Activated CD8-positive, alpha-beta T cell treated with anti-CD3 and anti-CD28 coated beads for 36 hours (primary cell): ENCODE data around the gene RASL11A. TPM values are rescaled to one million over a fixed set of nuclear protein-coding genes. Genes with fewer than 3 reads are reported as not detected.
A peak's percentile ranks its signal among the peaks of the same experiment; 100 is the strongest.

Experiments used
- ATAC-seq: fragments of 200-7000 bp; cut with Tn5 transposase; one replicate; pipeline ENCODE4 v1.10.0; 2021; ENCODE audit warnings: mild to moderate bottlenecking, moderate library complexity
- CTCF ChIA-PET: fragments of 350-600 bp; sonication (Branson Sonifier 250); formaldehyde crosslinking; loops from one replicate; lab custom pipeline; 2021; ENCODE audit warnings: antibody characterized with exemption; lab: Charles Lee
- POLR2A ChIA-PET: fragments of 350-600 bp; sonication (Branson Sonifier 250); formaldehyde crosslinking; loops from one replicate; lab custom pipeline; 2021; ENCODE audit warnings: antibody characterized with exemption; lab: Charles Lee
- DNase-seq: peaks from one replicate; pipeline ENCODE4 v3.0.0-alpha.2; 2020
- H3K27ac Mint-ChIP-seq: one replicate; pipeline ENCODE4 v1.8.0; 2021; ENCODE audit warnings: mild to moderate bottlenecking, mixed read lengths
- H3K27me3 Mint-ChIP-seq: one replicate; pipeline ENCODE4 v1.8.0; 2021; ENCODE audit warnings: mixed read lengths
- H3K36me3 Mint-ChIP-seq: one replicate; pipeline ENCODE4 v1.8.0; 2021; ENCODE audit warnings: low read depth, mixed read lengths
- H3K4me1 Mint-ChIP-seq: one replicate; pipeline ENCODE4 v1.8.0; 2021; ENCODE audit warnings: low read depth, mixed read lengths
- H3K4me3 Mint-ChIP-seq: one replicate; pipeline ENCODE4 v1.8.0; 2021; ENCODE audit warnings: mild to moderate bottlenecking, moderate library complexity, mixed read lengths
- H3K9me3 Mint-ChIP-seq: one replicate; pipeline ENCODE4 v1.8.0; 2021; ENCODE audit warnings: mixed read lengths
- CTCF ChIP-seq: fragments of 200-600 bp; IDR thresholded peaks from one replicate; pipeline ENCODE4 v1.8.0; 2022; ENCODE audit warnings: antibody characterized with exemption, mild to moderate bottlenecking
- intact Hi-C: fragments of 100-400 bp; cut with micrococcal nuclease; formaldehyde crosslinking; loops from one replicate; pipeline ENCODE4 v1.10.0; 2022
- total RNA-seq, 2 experiments: library from RNA; stranded (reverse); gene quantifications; one replicate each; pipeline ENCODE4 v1.2.3, GENCODE V29; 2021

Gene RASL11A
- total RNA-seq, 2 experiments from 2014 or later: 2.7 to 3.1 TPM

- peaks cover 31% of the 10 kb centered on the region for H3K4me1 Mint-ChIP-seq
- no peak overlapping the region for H3K4me3 Mint-ChIP-seq
- intact Hi-C loops: no loop called here
- H3K9me3 Mint-ChIP-seq: peaks cover 2% of the 10 kb centered on the region
- H3K27me3 Mint-ChIP-seq: no peaks in the 10 kb centered on the region
- peak overlapping the region; percentile 63 for H3K27ac Mint-ChIP-seq
- no peaks in the 10 kb centered on the region for H3K36me3 Mint-ChIP-seq
- CTCF ChIA-PET: interaction anchor here (0.6 to 2.0 kb wide), 4 partner anchors 10 to 68 kb away, joined by 3 to 5 read pairs (median 4); partner anchors contain the start of gene RASL11A
- POLR2A ChIA-PET: interaction anchor here (2.1 kb wide), 1 partner anchor 36 kb away, joined by 7 read pairs; no protein-coding TSS in a partner anchor
- DNase-seq (peak; percentile 20), ATAC-seq (peak; percentile 74)
- no peak for TF ChIP-seq CTCF
These were observed 23.4 kb downstream of the RASL11A start for GRCh38 chr13:27293873-27294515.

- POLR2A ChIA-PET: interaction anchor here (2.1 kb wide), 1 partner anchor 37 kb away, joined by 7 read pairs; no protein-coding TSS in a partner anchor
- H3K36me3 Mint-ChIP-seq: no peaks in the 10 kb centered on the region
- H3K27me3 Mint-ChIP-seq: no peaks in the 10 kb centered on the region
- H3K27ac Mint-ChIP-seq: no peak overlapping the region
- peaks cover 31% of the 10 kb centered on the region for H3K4me1 Mint-ChIP-seq
- ATAC-seq (no peak), DNase-seq (no peak)
- peaks cover 2% of the 10 kb centered on the region for H3K9me3 Mint-ChIP-seq
- no peak overlapping the region for H3K4me3 Mint-ChIP-seq
- TF ChIP-seq CTCF: no peak
- CTCF ChIA-PET: interaction anchor here (0.7 to 2.0 kb wide), 4 partner anchors 11 to 44 kb away, joined by 3 to 6 read pairs (median 4); partner anchors contain the start of gene RASL11A
- intact Hi-C loops: no loop called here
These were observed 24.5 kb downstream of the RASL11A start for GRCh38 chr13:27295096-27295495.

GRCh38 chr13:27295660-27296059, 25.0 kb downstream of the RASL11A start:
- POLR2A ChIA-PET: interaction anchor here (2.1 kb wide), 1 partner anchor 38 kb away, joined by 7 read pairs; no protein-coding TSS in a partner anchor
- intact Hi-C loops: no loop called here
- H3K9me3 Mint-ChIP-seq: peaks cover 2% of the 10 kb centered on the region
- DNase-seq: no peak
- H3K4me3 Mint-ChIP-seq: no peak overlapping the region
- no peak for ATAC-seq
- no peak for TF ChIP-seq CTCF
- CTCF ChIA-PET: interaction anchor here (0.7 to 2.0 kb wide), 2 partner anchors 12 to 23 kb away, joined by 3 to 6 read pairs; no protein-coding TSS in a partner anchor
- peaks cover 31% of the 10 kb centered on the region for H3K4me1 Mint-ChIP-seq
- H3K27ac Mint-ChIP-seq: no peak overlapping the region
- H3K27me3 Mint-ChIP-seq: no peaks in the 10 kb centered on the region
- H3K36me3 Mint-ChIP-seq: no peaks in the 10 kb centered on the region

- intact Hi-C loops: no loop called here
These were observed 25.9 kb downstream of the RASL11A start for GRCh38 chr13:27296496-27296895.

More at GRCh38 chr13:27296496-27296895, 25.9 kb downstream of the RASL11A start:
- ChIA-PET CTCF (interaction anchor here (2.0 kb wide), 1 partner anchor 24 kb away, joined by 6 read pairs; no protein-coding TSS in a partner anchor), POLR2A (no interaction called here)
- Mint-ChIP-seq H3K36me3 (no peaks in the 10 kb centered on the region), H3K27ac (no peak overlapping the region), H3K9me3 (peaks cover 2% of the 10 kb centered on the region), H3K27me3 (no peaks in the 10 kb centered on the region), H3K4me3 (no peak overlapping the region), H3K4me1 (peaks cover 31% of the 10 kb centered on the region)
- DNase-seq (no peak), ATAC-seq (no peak)
- no peak for TF ChIP-seq CTCF
